HepG2 (cell line): ENCODE measurements around the gene ARPC1B. TPM values are rescaled to one million over a fixed set of nuclear protein-coding genes. Genes with fewer than 3 reads are reported as not detected.
"Not testable (repeated sequence)": the region's sequence is repeated elsewhere in the genome, so short reads cannot be mapped to it uniquely, and the experiment has no call there.

Experiments used
- ATAC-seq: fragments of 200-7000 bp; cut with Tn5 transposase; 3 replicates; pipeline ENCODE4 v1.9.1; 2020; ENCODE audit warnings: mild to moderate bottlenecking, moderate library complexity
- BruUV-seq: library from RNA; stranded (reverse); fragments of 400-500 nt; replicated peaks from 2 replicates; lab custom pipeline; 2021; lab: Mats Ljungman, UMichigan
- CTCF ChIA-PET: fragments of 300-600 bp; formaldehyde crosslinking; extraction: SDS; loops from one replicate; lab custom pipeline; 2021; ENCODE audit warnings: low total read pairs, inconsistent platforms, low intra/inter-chr PET ratio; lab: Yijun Ruan, JAX
- POLR2A ChIA-PET: fragments of 350-600 bp; sonication (Branson Sonifier 250); formaldehyde crosslinking; loops from one replicate; lab custom pipeline; 2020; ENCODE audit warnings: antibody characterized with exemption, inconsistent platforms; lab: Yijun Ruan, JAX
- DNase-seq: peaks from one replicate; pipeline ENCODE4 v3.0.0-alpha.2; 2015; ENCODE audit warnings: low spot score
- FAIRE-seq: peaks from 3 replicates; lab custom pipeline; 2011; peaks lifted over from hg19 to GRCh38; lab: Jason Lieb, UNC
- H2AFZ ChIP-seq: one replicate; pipeline ENCODE4 v1.6.1; 2011; ENCODE audit warnings: low read length, inconsistent platforms
- H3K27ac ChIP-seq: fragments of 300-600 bp; 3 replicates; pipeline ENCODE4 v1.8.0; 2011; ENCODE audit warnings: mixed run types, mild to moderate bottlenecking, mixed read lengths, low read length, inconsistent platforms; ENCODE audit not compliant: insufficient read depth; ENCODE audit errors: extremely low read length
- H3K27me3 ChIP-seq, 2 experiments: fragments of 200-600 bp in 1 of 2; 2 replicates in 1 of 2; 3 replicates in 1 of 2; pipeline versions ENCODE4 v1.6.0 to v1.8.0; 2011; ENCODE audit warnings: low read length in 2 of 2, mild to moderate bottlenecking in 2 of 2, moderate library complexity in 2 of 2, inconsistent platforms in 1 of 2; ENCODE audit not compliant: insufficient read depth in 2 of 2, control insufficient read depth in 1 of 2
- H3K36me3 ChIP-seq, 2 experiments: fragments of 200-600 bp in 1 of 2; replicated peaks in 1 of 2; 2 replicates in 1 of 2; 3 replicates in 1 of 2; pipeline versions ENCODE4 v1.5.1 to v1.8.0; 2011; ENCODE audit warnings: low read length in 2 of 2, inconsistent platforms in 1 of 2; ENCODE audit not compliant: insufficient read depth in 2 of 2, control insufficient read depth in 1 of 2
- H3K4me1 ChIP-seq: 2 replicates; pipeline ENCODE4 v1.5.1; 2012; ENCODE audit warnings: low read length, inconsistent platforms; ENCODE audit not compliant: insufficient read depth
- H3K4me2 ChIP-seq: 2 replicates; pipeline ENCODE4 v1.6.0; 2011; ENCODE audit warnings: low read depth, low read length, inconsistent platforms
- H3K4me3 ChIP-seq, 3 experiments: fragments of 200-600 bp in 1 of 3; sonication (generic), shearing (Covaris generic) in 1 of 3; replicated peaks in 1 of 3; 2 replicates each; pipeline ENCODE4 v1.5.1; 2011 to 2016; ENCODE audit warnings: low read length in 3 of 3, inconsistent platforms in 2 of 3, low read depth in 2 of 3, mild to moderate bottlenecking in 2 of 3, control low read depth in 1 of 3, mixed read lengths in 1 of 3; ENCODE audit not compliant: insufficient read depth in 1 of 3
- H3K79me2 ChIP-seq: one replicate; pipeline ENCODE4 v1.6.1; 2011; ENCODE audit warnings: low read length, inconsistent platforms; ENCODE audit not compliant: insufficient read depth
- H3K9ac ChIP-seq: 2 replicates; pipeline ENCODE4 v1.6.0; 2011; ENCODE audit warnings: mild to moderate bottlenecking, low read depth, low read length, inconsistent platforms; ENCODE audit not compliant: insufficient read depth
- H3K9me3 ChIP-seq: 2 replicates; pipeline ENCODE4 v1.5.1; 2012; ENCODE audit warnings: mild to moderate bottlenecking, low read length
- H4K20me1 ChIP-seq: 2 replicates; pipeline ENCODE4 v1.6.0; 2011; ENCODE audit warnings: inconsistent platforms, mild to moderate bottlenecking, low read length, moderate library complexity; ENCODE audit not compliant: insufficient read depth
- FOSL1 ChIP-seq: sonication (generic); formaldehyde crosslinking; IDR thresholded peaks from 2 replicates; pipeline ENCODE4 v1.9.0; 2021; ENCODE audit warnings: missing genetic modification reagents, borderline replicate concordance
- GTF2F1 ChIP-seq: fragments of 150-350 bp; IDR thresholded peaks from 2 replicates; pipeline ENCODE4 v1.6.1; 2014; ENCODE audit warnings: low read length
- LBX2 ChIP-seq: sonication (generic); formaldehyde crosslinking; IDR thresholded peaks from 2 replicates; pipeline ENCODE4 v1.5.0; 2020; ENCODE audit warnings: missing genetic modification reagents, mild to moderate bottlenecking, borderline replicate concordance
- TAF1 ChIP-seq: sonication (generic); formaldehyde crosslinking; IDR thresholded peaks from 2 replicates; pipeline ENCODE4 v1.4.0; 2020; ENCODE audit warnings: missing genetic modification reagents
- ZNF547 ChIP-seq: sonication (generic); formaldehyde crosslinking; IDR thresholded peaks from 2 replicates; pipeline ENCODE4 v1.5.1; 2020; ENCODE audit warnings: mild to moderate bottlenecking, missing genetic modification reagents
- WGBS: methylation state at CpG from one replicate; pipeline ENCODE4 v1.1.6; 2017; ENCODE audit warnings: low lambda C conversion rate; 5-methylcytosine and 5-hydroxymethylcytosine counted together
- in situ Hi-C: cut with HindIII; loops from 2 replicates; pipeline ENCODE4 v1.10.0; 2017; ENCODE audit warnings: low pct_unique_long_range_greater_than_20kb; ENCODE audit not compliant: extremely low pct_ligation_motif_present
- intact Hi-C: fragments of 100-400 bp; cut with micrococcal nuclease; formaldehyde crosslinking; loops from one replicate; pipeline ENCODE4 v1.10.0; 2022; ENCODE audit not compliant: unreplicated experiment
- polyA plus RNA-seq, 8 experiments: library from polyadenylated mRNA; depleted of rRNA in 3 of 8; stranded (reverse) in 7 of 8; unstranded in 1 of 8; fragments of >200 nt; fragmentation: Illumina TruSeq in 4 of 8; extraction: Trizol in 4 of 8; gene quantifications; 2 replicates each; pipeline versions ENCODE4 v1.2.1 to v1.2.3, GENCODE V29; 2011 to 2016; ENCODE audit warnings: low read depth in 4 of 8, missing spikeins in 1 of 8, mixed read lengths in 1 of 8; ENCODE audit not compliant: insufficient read depth in 1 of 8
- total RNA-seq, 5 experiments: library from RNA; depleted of rRNA; stranded (reverse); fragments of >200 nt; fragmentation: Illumina TruSeq; extraction: Trizol; gene quantifications; 2 replicates each; pipeline ENCODE4 v1.2.3, GENCODE V29; 2016; ENCODE audit warnings: low read depth in 1 of 5
- TF ChIP-seq, protein P1 (sequence below): sonication (generic); formaldehyde crosslinking; IDR thresholded peaks from 2 replicates; pipeline ENCODE4 v1.9.0; 2021; ENCODE audit warnings: mild to moderate bottlenecking, missing genetic modification reagents
- TF ChIP-seq, protein P2 (sequence below): sonication (generic); formaldehyde crosslinking; IDR thresholded peaks from 2 replicates; pipeline ENCODE4 v1.9.0; 2022; ENCODE audit warnings: missing genetic modification reagents, mild to moderate bottlenecking, borderline replicate concordance

ARPC1B gene
- total and polyA plus RNA-seq, 2 of the 13 experiments (the other 11 are each of a cell fraction or from before 2014, with no cell fraction given) = 72.9 to 89.1 TPM

GRCh38 chr7:99344061-99344647, 30.4 kb upstream of the ARPC1B start (continued):
- TF ChIP-seq, protein P1, sequence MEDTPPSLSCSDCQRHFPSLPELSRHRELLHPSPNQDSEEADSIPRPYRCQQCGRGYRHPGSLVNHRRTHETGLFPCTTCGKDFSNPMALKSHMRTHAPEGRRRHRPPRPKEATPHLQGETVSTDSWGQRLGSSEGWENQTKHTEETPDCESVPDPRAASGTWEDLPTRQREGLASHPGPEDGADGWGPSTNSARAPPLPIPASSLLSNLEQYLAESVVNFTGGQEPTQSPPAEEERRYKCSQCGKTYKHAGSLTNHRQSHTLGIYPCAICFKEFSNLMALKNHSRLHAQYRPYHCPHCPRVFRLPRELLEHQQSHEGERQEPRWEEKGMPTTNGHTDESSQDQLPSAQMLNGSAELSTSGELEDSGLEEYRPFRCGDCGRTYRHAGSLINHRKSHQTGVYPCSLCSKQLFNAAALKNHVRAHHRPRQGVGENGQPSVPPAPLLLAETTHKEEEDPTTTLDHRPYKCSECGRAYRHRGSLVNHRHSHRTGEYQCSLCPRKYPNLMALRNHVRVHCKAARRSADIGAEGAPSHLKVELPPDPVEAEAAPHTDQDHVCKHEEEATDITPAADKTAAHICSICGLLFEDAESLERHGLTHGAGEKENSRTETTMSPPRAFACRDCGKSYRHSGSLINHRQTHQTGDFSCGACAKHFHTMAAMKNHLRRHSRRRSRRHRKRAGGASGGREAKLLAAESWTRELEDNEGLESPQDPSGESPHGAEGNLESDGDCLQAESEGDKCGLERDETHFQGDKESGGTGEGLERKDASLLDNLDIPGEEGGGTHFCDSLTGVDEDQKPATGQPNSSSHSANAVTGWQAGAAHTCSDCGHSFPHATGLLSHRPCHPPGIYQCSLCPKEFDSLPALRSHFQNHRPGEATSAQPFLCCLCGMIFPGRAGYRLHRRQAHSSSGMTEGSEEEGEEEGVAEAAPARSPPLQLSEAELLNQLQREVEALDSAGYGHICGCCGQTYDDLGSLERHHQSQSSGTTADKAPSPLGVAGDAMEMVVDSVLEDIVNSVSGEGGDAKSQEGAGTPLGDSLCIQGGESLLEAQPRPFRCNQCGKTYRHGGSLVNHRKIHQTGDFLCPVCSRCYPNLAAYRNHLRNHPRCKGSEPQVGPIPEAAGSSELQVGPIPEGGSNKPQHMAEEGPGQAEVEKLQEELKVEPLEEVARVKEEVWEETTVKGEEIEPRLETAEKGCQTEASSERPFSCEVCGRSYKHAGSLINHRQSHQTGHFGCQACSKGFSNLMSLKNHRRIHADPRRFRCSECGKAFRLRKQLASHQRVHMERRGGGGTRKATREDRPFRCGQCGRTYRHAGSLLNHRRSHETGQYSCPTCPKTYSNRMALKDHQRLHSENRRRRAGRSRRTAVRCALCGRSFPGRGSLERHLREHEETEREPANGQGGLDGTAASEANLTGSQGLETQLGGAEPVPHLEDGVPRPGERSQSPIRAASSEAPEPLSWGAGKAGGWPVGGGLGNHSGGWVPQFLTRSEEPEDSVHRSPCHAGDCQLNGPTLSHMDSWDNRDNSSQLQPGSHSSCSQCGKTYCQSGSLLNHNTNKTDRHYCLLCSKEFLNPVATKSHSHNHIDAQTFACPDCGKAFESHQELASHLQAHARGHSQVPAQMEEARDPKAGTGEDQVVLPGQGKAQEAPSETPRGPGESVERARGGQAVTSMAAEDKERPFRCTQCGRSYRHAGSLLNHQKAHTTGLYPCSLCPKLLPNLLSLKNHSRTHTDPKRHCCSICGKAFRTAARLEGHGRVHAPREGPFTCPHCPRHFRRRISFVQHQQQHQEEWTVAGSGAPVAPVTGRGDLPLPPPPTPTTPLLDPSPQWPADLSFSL (CRISPR knock-in tag) = no peak
- TF ChIP-seq ZNF547 (CRISPR knock-in tag) = no peak
- no peak for TF ChIP-seq LBX2 (CRISPR knock-in tag)
- TF ChIP-seq GTF2F1 = no peak
- no peak for TF ChIP-seq FOSL1 (CRISPR knock-in tag)
- no peak for TF ChIP-seq TAF1
- TF ChIP-seq, protein P2, sequence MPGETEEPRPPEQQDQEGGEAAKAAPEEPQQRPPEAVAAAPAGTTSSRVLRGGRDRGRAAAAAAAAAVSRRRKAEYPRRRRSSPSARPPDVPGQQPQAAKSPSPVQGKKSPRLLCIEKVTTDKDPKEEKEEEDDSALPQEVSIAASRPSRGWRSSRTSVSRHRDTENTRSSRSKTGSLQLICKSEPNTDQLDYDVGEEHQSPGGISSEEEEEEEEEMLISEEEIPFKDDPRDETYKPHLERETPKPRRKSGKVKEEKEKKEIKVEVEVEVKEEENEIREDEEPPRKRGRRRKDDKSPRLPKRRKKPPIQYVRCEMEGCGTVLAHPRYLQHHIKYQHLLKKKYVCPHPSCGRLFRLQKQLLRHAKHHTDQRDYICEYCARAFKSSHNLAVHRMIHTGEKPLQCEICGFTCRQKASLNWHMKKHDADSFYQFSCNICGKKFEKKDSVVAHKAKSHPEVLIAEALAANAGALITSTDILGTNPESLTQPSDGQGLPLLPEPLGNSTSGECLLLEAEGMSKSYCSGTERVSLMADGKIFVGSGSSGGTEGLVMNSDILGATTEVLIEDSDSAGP (CRISPR knock-in tag) = no peak
- TF ChIP-seq, all 625 proteins: peak for 0

DNA sequence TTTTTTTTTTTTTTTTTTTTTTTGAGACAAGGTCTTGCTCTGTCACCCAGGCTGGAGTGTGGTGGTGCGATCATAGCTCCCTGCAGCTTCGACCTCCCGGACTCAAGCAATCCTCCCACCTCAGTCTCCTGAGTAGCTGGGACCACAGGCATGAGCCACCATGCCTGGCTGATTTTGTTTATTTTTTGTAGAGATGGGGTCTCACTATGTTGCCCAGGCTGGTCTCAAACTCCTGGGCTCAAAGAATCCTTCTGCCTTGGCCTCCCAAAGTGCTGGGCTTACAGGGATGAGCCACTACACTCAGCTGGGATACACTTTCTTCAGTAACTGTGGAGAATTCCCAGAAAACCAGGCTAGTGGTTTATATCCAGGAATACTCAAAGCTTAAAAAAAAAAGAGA, 23.9 kb upstream of the ARPC1B start:
- BruUV-seq, intact Hi-C loops, CTCF ChIA-PET, H3K27me3 ChIP-seq, H2AFZ ChIP-seq, H3K9me3 ChIP-seq, H3K4me1 ChIP-seq, POLR2A ChIA-PET, FAIRE-seq, H3K9ac ChIP-seq, H3K4me2 ChIP-seq, DNase-seq, H3K79me2 ChIP-seq, H3K27ac ChIP-seq, H3K4me3 ChIP-seq, H4K20me1 ChIP-seq, in situ Hi-C loops, ATAC-seq: not testable (repeated sequence)
- 96% methylated on average over 3 of the region's 3 CpGs for WGBS
- peaks cover 11 to 59% of the 10 kb centered on the region in 2 experiments; a peak in 4 of 5 replicates for H3K36me3 ChIP-seq
